GM21737 (cell line): Measurements from ENCODE around the gene FBXO10.

Experiments
- ATAC-seq: cut with Tn5 transposase; IDR thresholded peaks from one replicate; pipeline ENCODE4 v1.9.1; 2021; ENCODE audit warnings: mild to moderate bottlenecking, moderate library complexity; ENCODE audit not compliant: unreplicated experiment

The FBXO10 gene

GRCh38 chr9:37554318-37554717 is 21.9 kb downstream of the FBXO10 start:
- no peak for ATAC-seq

- no peak for ATAC-seq
Observed at GRCh38 chr9:37551888-37552287, 24.3 kb downstream of the FBXO10 start.

- no peak for ATAC-seq
Observed at GRCh38 chr9:37551468-37551867, 24.7 kb downstream of the FBXO10 start.

- ATAC-seq, result no peak
Observed at GRCh38 chr9:37550781-37551180, 25.4 kb downstream of the FBXO10 start.

- no peak for ATAC-seq
Observed at GRCh38 chr9:37549527-37549926, 26.7 kb downstream of the FBXO10 start.

- ATAC-seq, result no peak
Observed at GRCh38 chr9:37547328-37547878, 28.8 kb downstream of the FBXO10 start.

GRCh38 chr9:37543468-37543867 is 32.7 kb downstream of the FBXO10 start:
- ATAC-seq, result no peak

GRCh38 chr9:37542895-37543294 is 33.3 kb downstream of the FBXO10 start:
- ATAC-seq, result no peak

- no peak for ATAC-seq
Observed at GRCh38 chr9:37542488-37542887, 33.7 kb downstream of the FBXO10 start.

- ATAC-seq, result no peak
Observed at GRCh38 chr9:37541465-37541864, 34.7 kb downstream of the FBXO10 start.

- no peak for ATAC-seq
Observed at GRCh38 chr9:37540634-37541033, 35.5 kb downstream of the FBXO10 start.

- no peak for ATAC-seq
Observed at GRCh38 chr9:37539634-37540033, 36.5 kb downstream of the FBXO10 start.

GRCh38 chr9:37538099-37538498 is 38.1 kb downstream of the FBXO10 start:
- no peak for ATAC-seq

GRCh38 chr9:37534901-37535300 is 41.3 kb downstream of the FBXO10 start:
- no peak for ATAC-seq

- ATAC-seq, result no peak
Observed at GRCh38 chr9:37534412-37534811, 41.8 kb downstream of the FBXO10 start.

GRCh38 chr9:37531699-37532098 is 44.5 kb downstream of the FBXO10 start:
- no peak for ATAC-seq

- no peak for ATAC-seq
Observed at GRCh38 chr9:37528652-37529471, 47.3 kb downstream of the FBXO10 start.

GRCh38 chr9:37523916-37524315 is 52.3 kb downstream of the FBXO10 start:
- no peak for ATAC-seq

GRCh38 chr9:37522971-37523370 is 53.2 kb downstream of the FBXO10 start:
- no peak for ATAC-seq

- ATAC-seq, result no peak
Observed at GRCh38 chr9:37521111-37521510, 55.1 kb downstream of the FBXO10 start.

GRCh38 chr9:37520641-37521040 is 55.5 kb downstream of the FBXO10 start:
- no peak for ATAC-seq

- ATAC-seq, result no peak
Observed at GRCh38 chr9:37517923-37518322, 58.3 kb downstream of the FBXO10 start.
